RWPE2 (cell line): ENCODE results near the gene ZCCHC14.

ENCODE experiments used
- ATAC-seq: fragments of 200-7000 bp; cut with Tn5 transposase; 3 replicates; pipeline ENCODE4 v1.9.1; 2021; ENCODE audit warnings: low read depth
- DNase-seq: peaks from one replicate; pipeline ENCODE4 v3.0.0-alpha.2; 2020; ENCODE audit warnings: low spot score
- H3K27ac ChIP-seq: fragments of 450-650 bp; 2 replicates; pipeline ENCODE4 v1.5.1; 2017; ENCODE audit warnings: mild to moderate bottlenecking; ENCODE audit not compliant: poor library complexity, severe bottlenecking
- H3K27me3 ChIP-seq: fragments of 250-450 bp; sonication (Bioruptor Pico); 2 replicates; pipeline ENCODE4 v1.5.1; 2021; ENCODE audit warnings: mild to moderate bottlenecking, moderate library complexity; ENCODE audit not compliant: insufficient read depth, poor library complexity, severe bottlenecking
- H3K36me3 ChIP-seq: fragments of 250-450 bp; sonication (Bioruptor Pico); 2 replicates; pipeline ENCODE4 v1.5.1; 2020; ENCODE audit warnings: low read depth, mild to moderate bottlenecking, moderate library complexity
- H3K4me1 ChIP-seq: fragments of 250-450 bp; sonication (Bioruptor Pico); 2 replicates; pipeline ENCODE4 v1.5.1; 2021; ENCODE audit warnings: mild to moderate bottlenecking, moderate library complexity; ENCODE audit not compliant: insufficient read depth, poor library complexity, severe bottlenecking
- H3K4me3 ChIP-seq: fragments of 250-450 bp; sonication (Bioruptor Pico); 2 replicates; pipeline ENCODE4 v1.5.1; 2021; ENCODE audit warnings: mild to moderate bottlenecking, moderate library complexity; ENCODE audit not compliant: severe bottlenecking
- H3K9me3 ChIP-seq: fragments of 250-450 bp; sonication (Bioruptor Pico); 2 replicates; pipeline ENCODE4 v1.5.1; 2021; ENCODE audit warnings: mild to moderate bottlenecking, moderate library complexity; ENCODE audit not compliant: severe bottlenecking
- CTCF ChIP-seq: fragments of 450-650 bp; IDR thresholded peaks from one replicate; pipeline ENCODE4 v1.5.1; 2017; ENCODE audit warnings: mild to moderate bottlenecking, moderate library complexity; ENCODE audit not compliant: poor library complexity, severe bottlenecking

Gene ZCCHC14

GRCh38 chr16:87442581-87442966, 50.2 kb downstream of the ZCCHC14 start:
- Histone ChIP-seq H3K9me3 (no peaks in the 10 kb centered on the region), H3K4me1 (no peaks in the 10 kb centered on the region), H3K27ac (no peak overlapping the region), H3K36me3 (peaks cover 12% of the 10 kb centered on the region), H3K4me3 (no peak overlapping the region), H3K27me3 (no peaks in the 10 kb centered on the region)
- ATAC-seq (no peak), DNase-seq (no peak)
- no peak for TF ChIP-seq CTCF

GRCh38 chr16:87441886-87442580, 50.8 kb downstream of the ZCCHC14 start:
- Histone ChIP-seq H3K27me3 (no peaks in the 10 kb centered on the region), H3K36me3 (peaks cover 8% of the 10 kb centered on the region), H3K4me3 (no peak overlapping the region), H3K4me1 (no peaks in the 10 kb centered on the region), H3K9me3 (no peaks in the 10 kb centered on the region), H3K27ac (no peak overlapping the region)
- no peak for ATAC-seq
- DNase-seq: no peak
- no peak for TF ChIP-seq CTCF

GRCh38 chr16:87439926-87440325, 52.9 kb downstream of the ZCCHC14 start:
- no peaks in the 10 kb centered on the region for H3K9me3 ChIP-seq
- ATAC-seq (no peak), DNase-seq (no peak)
- peaks cover 15% of the 10 kb centered on the region for H3K4me1 ChIP-seq
- no peak for TF ChIP-seq CTCF
- H3K27ac ChIP-seq: no peak overlapping the region
- H3K36me3 ChIP-seq: no peaks in the 10 kb centered on the region; the same call in 1 of the 2 replicates
- H3K27me3 ChIP-seq: no peaks in the 10 kb centered on the region
- H3K4me3 ChIP-seq: no peak overlapping the region

- Histone ChIP-seq H3K27me3 (no peaks in the 10 kb centered on the region), H3K4me3 (no peak overlapping the region), H3K36me3 (no peaks in the 10 kb centered on the region), H3K4me1 (peaks cover 15% of the 10 kb centered on the region), H3K27ac (no peak overlapping the region), H3K9me3 (no peaks in the 10 kb centered on the region)
- TF ChIP-seq CTCF: no peak
- ATAC-seq (no peak), DNase-seq (no peak)
Measured at GRCh38 chr16:87438611-87438985, 54.2 kb downstream of the ZCCHC14 start.

- no peaks in the 10 kb centered on the region for H3K36me3 ChIP-seq
- TF ChIP-seq CTCF: peak; percentile 8
- H3K4me3 ChIP-seq: no peak overlapping the region
- H3K27me3 ChIP-seq: no peaks in the 10 kb centered on the region
- no peaks in the 10 kb centered on the region for H3K9me3 ChIP-seq
- H3K27ac ChIP-seq: no peak overlapping the region
- ATAC-seq (no peak), DNase-seq (no peak)
- peaks cover 15% of the 10 kb centered on the region for H3K4me1 ChIP-seq
Measured at GRCh38 chr16:87437911-87438610, 54.8 kb downstream of the ZCCHC14 start.
